OCI-M2 (cell line): ENCODE measurements around the gene TGFB1.
"Not testable (repeated sequence)": the region's sequence is repeated elsewhere in the genome, so short reads cannot be mapped to it uniquely, and the experiment has no call there.

Experiments used
- DNase-seq: peaks from one replicate; lab custom pipeline; 2025; ENCODE audit not compliant: unreplicated experiment; lab: John Stamatoyannopoulos, UW

TGFB1 gene

DNA sequence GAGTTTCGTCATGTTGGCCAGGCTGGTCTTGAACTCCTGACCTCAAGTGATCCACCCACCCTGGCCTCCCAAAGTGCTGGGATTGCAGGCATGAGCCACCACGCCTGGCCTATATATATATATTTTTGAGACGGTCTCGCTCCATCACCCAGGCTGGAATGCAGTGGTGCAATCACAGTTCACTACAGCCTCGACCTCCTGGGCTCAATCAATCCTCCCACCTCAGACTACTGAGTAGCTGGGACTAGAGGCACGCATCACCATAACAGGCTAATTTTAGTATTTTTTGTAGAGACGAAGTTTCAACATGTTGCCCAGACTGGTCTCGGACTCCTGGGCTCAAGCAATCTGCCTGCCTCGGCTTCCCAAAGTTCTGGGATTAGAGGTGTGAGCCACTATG lies 6.8 kb downstream of the TGFB1 start:
- not testable (repeated sequence) for DNase-seq

DNA sequence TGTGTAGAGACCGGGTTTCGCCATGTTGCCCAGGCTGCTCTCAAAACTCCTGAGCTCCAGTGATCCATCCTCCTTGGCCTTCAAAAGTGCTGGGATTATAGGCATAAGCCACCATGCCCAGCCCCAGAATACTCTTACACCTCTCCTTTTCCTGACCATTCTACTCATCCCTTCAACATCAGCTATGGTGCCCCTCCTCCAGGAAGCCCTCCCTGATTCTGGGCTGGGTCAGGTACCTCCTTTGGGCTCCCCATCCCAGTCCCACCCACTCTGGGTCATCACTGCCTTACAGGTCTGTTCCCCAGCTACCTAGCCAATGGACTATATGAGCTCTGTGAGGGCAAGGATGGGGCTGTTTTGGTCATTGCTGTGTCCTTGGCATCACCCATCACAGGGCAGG lies 9.6 kb downstream of the TGFB1 start:
- no peak for DNase-seq

DNA sequence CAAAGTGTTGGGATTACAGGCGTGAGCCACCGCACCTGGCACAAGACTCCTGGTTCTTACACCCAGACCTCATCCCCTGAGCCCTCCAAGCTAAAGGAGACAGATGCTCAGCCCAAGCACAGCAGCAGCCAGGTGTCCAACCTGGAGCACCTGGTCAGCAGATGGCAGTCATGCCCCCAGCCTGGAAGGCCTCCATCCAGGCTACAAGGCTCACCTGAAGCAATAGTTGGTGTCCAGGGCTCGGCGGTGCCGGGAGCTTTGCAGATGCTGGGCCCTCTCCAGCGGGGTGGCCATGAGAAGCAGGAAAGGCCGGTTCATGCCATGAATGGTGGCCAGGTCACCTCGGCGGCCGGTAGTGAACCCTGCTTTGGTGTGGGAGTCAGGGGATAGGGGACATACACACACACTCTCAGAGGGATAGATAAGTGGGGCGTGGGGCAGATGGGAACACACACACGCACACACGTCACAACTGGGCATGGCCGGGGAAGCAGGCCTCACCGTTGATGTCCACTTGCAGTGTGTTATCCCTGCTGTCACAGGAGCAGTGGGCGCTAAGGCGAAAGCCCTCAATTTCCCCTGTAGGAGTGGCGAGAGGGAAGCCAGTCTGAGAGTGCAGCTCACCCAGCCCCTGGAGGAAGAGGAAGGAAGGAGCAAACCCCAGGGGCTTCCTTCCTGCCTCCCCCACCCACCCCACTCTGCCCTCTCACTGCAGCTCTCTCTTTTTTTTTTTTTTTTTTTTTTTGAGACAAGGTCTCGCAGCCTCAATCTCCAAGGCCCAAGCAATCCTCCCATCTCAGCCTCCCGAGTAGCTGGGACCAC lies 11.8 kb downstream of the TGFB1 start:
- no peak for DNase-seq

DNA sequence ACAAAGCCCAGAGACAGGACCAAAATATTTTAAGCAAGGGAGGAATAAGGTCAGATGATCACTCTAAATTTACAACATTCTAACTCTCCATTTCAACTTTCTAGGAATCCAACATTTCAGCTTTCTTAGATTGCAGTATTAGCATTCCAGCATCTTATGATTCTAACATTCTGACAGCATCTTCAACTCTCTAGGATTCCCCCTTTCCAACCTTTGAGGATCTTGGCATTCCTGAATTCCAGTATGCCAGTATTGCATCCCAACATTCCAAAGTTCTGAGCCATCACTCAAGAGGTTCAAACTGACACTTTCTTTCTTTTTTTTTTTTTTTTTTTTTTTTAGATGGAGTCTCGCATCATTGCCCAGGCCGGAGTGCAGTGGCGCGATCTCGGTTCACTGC lies 13.8 kb downstream of the TGFB1 start:
- DNase-seq: no peak

DNA sequence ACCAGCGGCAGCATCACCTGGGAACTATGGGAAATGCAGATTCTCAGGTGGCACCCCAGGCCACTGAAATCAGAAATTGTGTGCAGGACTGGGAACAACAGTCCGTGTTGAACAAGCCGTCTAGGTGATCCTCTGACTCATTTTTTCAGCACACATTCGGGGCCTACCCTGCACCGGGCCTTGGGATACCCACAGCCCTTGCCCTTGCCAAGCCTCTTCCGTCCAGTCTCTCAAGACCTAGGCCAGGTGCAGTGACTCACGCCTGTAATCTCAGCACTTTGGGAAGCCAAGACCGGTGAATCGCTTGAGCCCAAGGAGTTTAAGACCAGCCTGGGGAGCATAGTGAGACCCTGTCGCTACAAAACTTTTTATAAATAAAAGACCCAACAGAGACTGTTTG lies 18.3 kb downstream of the TGFB1 start:
- no peak for DNase-seq

DNA sequence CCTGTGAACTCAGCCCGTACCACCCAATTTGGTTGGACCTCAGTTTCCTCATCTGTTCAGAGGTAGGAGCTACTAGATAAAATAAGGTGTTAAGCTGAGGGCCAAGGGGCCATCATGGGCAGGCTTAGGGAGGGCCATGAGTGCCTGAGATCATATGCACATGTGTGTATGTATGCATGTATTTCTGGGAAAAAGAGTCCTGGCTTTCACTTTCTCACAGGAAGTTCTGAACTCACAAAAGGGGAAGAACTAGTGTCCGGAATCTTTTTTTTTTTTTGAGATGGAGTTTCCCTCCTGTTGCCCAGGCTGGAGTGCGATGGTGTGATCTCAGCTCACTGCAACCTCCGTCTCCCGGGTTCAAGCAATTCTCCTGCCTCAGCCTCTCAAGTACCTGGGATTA lies 18.9 kb downstream of the TGFB1 start:
- DNase-seq: no peak

DNA sequence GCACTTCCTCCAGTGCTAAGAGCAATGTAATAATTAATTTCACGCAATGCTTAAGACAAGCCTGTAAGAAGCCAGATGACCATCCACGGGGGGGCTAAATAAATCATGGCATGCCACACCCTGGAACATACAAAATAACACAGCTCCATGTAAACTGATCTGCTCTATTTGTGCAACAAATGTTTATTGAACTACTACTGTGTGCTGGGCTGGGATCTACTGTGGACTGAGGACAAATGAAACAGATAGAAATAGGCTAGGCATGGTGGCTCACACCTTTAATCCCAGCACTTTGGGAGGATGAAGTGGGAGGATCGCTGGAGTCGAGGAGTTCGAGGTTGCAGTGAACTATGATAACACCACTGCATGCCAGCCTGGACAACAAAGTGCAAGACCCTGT lies 21.3 kb downstream of the TGFB1 start:
- no peak for DNase-seq

DNA sequence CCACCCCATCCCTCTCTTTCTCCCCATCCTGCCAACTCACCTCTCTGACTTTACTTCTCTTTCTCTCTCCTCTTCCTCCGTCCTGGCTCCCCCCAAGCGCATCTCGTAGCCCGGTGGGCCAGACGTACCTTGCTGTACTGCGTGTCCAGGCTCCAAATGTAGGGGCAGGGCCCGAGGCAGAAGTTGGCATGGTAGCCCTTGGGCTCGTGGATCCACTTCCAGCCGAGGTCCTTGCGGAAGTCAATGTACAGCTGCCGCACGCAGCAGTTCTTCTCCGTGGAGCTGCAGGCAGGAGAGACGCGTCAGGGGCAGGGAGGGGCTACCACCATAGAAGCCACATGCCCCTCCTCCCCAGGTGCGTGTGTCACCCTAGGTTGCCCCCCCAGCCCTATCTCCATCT lies 21.7 kb downstream of the TGFB1 start:
- no peak for DNase-seq

DNA sequence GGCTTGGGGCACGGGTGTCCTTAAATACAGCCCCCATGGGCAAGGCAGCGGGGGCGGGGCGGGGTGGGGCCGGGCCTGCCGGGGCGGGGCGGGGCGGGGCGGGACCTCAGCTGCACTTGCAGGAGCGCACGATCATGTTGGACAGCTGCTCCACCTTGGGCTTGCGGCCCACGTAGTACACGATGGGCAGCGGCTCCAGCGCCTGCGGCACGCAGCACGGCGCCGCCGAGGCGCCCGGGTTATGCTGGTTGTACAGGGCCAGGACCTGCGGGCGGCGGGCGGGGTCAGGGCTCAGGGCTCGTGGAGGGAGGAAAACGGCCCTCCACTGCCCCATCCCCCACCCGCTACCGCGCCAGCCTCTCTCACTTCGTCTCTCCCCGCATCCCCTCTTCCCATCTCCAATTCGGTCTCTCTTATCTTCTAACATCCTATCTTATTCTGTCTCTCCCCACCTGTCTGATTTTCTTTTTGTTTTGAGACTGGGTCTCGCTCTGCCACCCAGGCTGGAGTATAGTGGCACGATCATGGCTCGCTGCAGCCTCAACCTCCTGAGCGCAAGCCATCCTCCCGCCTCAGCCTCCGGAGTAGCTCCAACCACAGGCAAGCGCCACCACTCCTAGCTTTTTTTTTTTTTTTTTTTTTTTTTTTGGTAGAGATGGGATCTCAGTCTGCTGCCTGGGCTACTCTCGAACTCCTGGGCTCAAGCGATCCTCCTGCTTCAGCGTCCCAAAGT lies 22.6 kb downstream of the TGFB1 start:
- no peak for DNase-seq

DNA sequence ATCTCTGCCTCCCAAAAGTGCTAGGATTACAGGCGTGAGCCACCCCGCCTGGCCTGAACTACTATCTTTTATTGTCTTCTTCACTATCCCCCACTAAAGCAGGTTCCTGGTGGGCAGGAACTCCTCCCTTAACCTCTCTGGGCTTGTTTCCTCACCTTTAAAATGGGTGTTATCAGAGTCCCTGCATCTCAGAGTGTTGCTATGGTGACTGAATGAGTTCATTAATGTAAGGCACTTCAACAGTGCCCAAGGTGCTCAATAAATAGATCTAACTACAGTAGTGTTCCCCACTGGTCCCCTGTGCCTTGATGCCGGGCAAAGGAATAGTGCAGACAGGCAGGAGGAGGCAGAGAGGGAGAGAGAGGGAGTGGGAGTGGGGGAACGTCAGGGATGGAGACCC lies 23.2 kb downstream of the TGFB1 start:
- DNase-seq: no peak

DNA sequence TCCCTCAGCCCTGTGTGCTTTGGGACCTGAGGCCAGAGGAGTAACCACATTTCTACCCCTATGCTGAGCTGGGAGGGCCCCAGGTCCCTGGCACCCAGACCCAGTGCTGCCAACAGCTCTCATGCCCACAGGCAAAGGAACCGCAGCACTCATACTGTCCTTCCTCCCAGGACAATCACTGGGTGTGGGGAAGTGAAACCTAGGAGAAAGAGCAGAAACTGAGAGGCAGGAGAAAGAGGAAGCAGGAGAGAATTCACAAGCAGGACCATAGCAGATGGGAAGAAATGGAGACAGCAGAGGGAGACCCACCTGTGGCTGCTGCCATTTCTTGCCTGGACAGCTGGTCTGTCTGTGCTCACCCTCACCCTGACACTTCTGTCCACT lies 24.9 kb downstream of the TGFB1 start:
- DNase-seq: no peak

DNA sequence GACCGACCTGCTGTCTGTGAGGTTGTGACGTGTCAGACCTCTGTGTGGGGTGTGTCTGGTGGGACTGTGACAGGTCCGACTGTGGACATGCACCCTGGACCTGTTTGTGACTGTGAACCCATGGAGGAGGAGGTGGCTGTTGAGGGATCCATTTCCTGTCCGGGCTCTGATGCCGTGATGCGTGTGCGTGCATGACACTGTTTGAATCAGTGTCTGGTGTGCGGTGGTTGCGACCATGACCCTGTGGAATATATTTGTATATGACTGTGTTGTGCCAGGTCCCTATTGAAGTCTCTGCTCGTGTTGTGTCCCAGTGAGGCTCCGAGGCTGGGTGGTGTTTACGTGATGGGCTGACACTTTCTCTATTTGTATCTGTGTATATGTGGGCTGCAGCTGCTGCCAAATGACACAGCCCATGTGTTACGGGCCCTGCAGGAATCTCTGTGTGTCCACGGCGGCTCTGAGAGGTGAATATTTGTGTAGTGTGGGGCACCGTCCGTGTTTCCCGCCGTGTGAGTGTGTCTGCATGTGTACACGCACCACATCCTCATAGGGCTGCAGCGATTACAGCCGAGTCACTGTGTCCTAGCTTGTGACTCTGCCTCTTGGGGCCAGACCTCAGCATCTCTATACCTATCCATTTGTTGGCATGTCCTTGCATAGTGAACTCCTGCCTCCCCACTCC lies 25.4 kb downstream of the TGFB1 start:
- no peak for DNase-seq

DNA sequence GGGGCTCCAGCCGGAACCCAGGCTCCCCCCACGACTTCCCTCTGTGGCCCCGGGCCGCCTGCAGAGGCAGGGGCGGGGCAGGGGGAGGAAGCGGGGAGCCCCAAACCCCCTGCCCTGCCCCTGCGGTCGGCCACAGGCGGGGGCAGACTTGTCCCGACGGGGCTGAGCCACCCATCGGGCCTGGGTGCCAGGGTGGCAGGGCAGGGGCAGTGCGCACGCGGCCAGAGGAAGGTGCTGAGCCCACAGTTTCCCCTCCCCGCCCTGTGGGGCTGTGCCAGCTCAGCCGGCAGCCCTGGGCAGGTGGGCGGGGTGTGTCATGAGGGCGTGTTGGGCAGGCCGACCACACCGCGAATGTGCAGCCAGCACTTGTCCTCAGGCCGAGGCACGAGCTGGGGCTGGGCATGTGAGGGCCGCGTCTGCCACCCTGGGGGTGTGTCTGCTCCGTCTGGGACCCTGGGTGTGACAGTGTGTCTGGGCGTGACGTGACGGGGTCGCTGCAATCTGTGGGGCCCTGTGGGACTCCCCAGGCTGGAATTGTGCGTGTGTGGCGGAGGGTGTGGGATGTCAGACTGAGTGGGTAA lies 26.1 kb downstream of the TGFB1 start:
- no peak for DNase-seq

DNA sequence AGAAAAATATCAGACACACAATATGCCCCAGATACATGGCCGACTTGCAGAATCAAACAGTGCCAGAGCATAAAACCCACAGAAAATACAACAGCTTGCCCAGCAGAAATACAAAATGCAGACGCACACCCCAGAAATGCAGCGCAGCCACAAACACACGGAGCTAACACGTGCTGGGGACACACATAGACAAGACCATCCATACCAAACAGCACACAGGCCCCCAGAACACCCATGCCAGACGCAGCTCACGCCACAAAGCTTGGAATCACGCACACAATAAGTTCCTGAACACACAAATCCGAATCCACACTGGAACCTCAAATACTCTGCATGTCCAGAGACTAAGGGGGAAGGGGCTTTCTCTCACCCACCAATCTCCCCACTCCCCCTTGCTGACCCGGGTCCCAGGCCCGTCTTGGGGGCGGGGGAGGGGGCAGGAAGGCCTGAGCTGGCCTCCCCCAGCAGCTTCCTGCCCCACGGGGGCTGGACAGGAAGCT lies 26.6 kb downstream of the TGFB1 start:
- DNase-seq: no peak

DNA sequence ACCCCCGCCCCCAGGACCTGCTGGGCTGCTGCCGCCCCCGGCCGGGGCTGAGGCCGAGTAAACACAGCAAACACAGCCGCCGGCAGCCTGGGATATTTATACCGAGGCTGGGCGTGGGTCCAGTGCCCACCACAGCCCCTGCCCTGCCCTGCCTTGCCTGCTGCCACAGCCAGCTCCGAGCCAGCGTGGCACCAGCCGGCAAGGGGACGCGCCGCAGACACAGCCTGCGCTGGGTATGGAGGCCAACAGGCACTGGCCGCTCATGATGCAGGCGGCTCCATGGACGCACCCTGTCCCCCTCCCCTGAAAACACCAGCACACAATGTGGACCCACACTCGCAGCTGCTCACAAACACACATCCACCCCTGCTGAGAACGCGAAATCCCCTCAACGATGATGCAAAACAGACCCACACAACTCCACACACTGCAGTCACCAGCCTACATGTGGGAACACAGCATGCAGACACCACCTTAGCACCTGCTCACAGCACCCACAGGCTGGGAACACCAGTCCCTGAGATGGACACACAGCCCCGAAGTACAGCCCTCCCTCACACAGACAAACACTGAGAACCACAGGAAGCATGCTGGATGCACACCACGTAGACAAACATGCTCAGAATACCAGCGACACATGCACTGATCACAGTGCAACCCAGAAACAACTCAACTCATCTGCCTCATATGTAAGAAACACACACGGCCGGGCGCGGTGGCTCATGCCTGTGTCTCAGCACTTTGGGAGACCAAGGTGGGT lies 27.6 kb downstream of the TGFB1 start:
- no peak for DNase-seq

DNA sequence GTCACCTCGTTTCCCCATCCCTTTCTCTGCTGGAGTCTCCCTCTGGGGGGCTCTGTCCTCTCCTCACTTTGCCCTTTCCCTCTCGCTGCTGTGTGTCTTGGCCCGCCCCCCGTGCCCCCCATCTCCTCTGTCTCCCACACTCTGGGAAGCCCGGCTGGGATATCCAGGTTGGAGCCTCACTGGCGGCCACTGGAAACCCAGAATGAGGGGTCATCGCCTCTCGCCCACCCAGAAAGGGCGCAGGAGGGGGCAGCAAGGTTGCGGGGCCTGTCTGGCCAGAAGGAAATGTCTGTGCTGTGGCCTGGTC lies 28.1 kb downstream of the TGFB1 start:
- no peak for DNase-seq

DNA sequence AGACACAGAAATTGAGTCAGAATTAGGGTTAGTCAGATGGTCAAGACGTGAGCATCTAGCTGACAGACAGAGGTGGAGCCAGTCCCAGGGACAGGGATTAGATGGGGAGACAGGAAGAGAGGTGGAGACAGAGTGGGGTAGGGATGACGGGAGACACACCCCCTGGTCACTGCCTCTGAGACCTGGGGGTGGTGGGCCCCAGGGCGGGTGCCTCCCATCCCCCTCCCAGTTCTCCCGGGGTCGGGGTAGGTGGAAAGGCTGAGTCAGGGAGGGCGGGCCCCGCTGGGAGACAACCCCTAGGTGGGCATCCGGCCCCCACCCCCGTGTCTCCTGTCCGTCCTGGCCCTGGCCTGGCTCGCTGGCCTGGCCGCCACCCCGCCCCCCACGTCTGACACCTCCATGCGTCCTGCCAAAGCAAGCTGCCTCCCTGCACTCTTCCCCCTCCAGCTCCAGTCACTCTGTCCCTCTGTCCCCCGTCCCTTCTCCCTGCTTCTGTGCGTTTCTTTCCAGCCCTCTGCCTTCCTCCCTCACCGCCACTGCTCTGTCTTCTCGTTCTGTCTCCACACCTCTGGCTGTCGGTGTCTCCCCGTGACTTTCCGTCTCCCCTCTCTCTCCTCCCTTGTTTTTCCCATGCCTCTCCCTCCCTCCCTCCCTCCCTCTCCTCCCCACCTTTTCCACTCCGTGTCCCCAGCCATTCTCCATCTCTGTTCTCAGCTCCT lies 28.6 kb downstream of the TGFB1 start:
- peak; percentile 82 for DNase-seq

DNA sequence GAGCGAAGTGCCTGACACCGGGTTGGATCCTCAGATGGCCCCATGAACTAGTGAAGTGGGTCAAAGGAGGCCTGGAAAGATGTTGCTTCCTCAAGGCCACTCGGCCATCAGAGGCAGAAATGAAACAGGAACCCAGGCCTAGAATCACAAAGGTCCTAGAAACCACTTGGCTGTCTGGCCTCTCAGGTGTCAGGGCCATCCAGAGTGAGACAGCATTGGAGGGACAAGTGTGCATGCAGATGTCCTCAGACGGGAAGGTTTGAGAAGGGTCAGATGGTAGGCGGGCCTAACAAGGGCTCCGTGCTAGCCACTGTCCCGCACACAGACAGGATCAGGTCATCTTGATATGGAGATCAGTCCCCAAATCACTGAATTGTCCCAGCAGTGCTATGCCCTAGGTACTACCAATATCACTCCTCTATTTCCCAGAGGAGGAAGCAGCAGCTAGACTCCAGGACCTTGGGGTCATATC lies 29.5 kb downstream of the TGFB1 start:
- DNase-seq: no peak

DNA sequence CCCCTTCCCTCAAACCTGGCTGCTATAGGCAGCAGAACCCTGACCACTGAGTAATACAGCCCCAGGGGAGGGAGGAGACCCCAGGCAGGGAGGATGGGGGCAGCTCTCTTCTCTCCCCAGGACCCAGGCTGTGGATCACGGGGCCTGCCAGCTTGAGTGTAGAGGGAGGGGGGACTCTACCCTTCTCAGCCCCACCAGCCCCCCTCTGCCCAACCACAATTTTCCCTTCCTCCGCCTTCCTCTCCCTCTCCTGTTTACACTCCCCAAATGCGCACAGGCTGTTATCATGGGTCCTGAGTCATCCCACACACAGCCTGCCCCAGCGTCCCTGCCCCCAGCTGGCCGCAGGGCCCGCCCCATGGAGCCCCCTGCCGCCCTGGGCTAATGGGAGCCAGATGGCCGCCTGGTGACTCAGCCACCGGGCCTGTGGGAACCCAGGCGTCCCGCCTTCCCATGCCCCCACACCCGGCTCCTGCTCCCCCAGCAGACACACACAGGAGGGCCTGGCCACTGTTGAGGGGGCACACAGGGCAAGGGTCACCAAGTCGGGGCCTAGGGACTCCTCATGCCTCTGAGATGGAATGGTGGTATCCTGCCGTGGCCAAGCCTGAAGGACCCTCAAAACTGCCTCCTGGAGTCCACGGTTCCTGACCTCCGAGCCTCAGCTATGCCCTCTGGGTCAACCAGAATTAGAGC lies 30.1 kb downstream of the TGFB1 start:
- peak; percentile 72 for DNase-seq

DNA sequence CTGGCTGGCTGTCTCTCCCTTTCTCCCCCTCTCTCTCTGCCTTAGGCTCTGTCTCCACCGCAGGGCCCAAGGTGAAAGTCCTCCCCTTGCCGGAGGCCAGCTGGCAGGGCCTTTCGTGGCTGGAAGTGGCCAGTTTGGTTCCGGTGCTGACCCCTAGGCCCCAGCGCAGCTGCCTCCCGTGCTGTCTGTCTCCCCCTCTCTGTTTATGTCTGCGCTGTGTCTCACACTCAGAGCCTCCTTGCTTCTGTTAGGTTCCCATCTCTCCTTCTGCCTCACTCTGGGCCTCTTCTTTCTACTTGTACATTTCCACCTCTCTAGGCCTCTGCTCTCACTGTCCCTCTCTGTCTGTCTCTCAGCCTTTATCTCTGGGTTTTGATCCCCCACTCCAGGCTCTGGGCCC lies 30.7 kb downstream of the TGFB1 start:
- DNase-seq: no peak
